SK-N-SH (cell line): ENCODE measurements around the gene MAN2A2.
A peak's percentile ranks its signal among the peaks of the same experiment; 100 is the strongest.

ENCODE experiments used
- CHD2 ChIP-seq: fragments of 150-350 bp; IDR thresholded peaks from 2 replicates; pipeline ENCODE4 v1.6.1; 2018; ENCODE audit warnings: low read length; ENCODE audit not compliant: partially characterized antibody
- EP300 ChIP-seq, 2 experiments: IDR thresholded peaks; 2 replicates each; pipeline versions ENCODE4 v1.4.0 to v1.6.1; 2012; ENCODE audit warnings: borderline replicate concordance in 1 of 2, low read depth in 1 of 2, low read length in 1 of 2
- EZH2phosphoT487 ChIP-seq: fragments of 200-600 bp; sonication (generic); IDR thresholded peaks from 2 replicates; pipeline ENCODE4 v1.6.1; 2017; ENCODE audit warnings: low read depth, mixed run types, mild to moderate bottlenecking, antibody characterized with exemption, moderate library complexity, borderline replicate concordance
- FOXM1 ChIP-seq: IDR thresholded peaks from 2 replicates; pipeline ENCODE4 v1.4.0; 2012; ENCODE audit warnings: low read depth, mild to moderate bottlenecking
- JUND ChIP-seq: IDR thresholded peaks from 2 replicates; pipeline ENCODE4 v1.4.0; 2012
- POLR2AphosphoS5 ChIP-seq: IDR thresholded peaks from 2 replicates; pipeline ENCODE4 v1.6.1; 2012; ENCODE audit warnings: low read depth, low read length
- TCF12 ChIP-seq: IDR thresholded peaks from 2 replicates; pipeline ENCODE4 v1.4.0; 2012
- YY1 ChIP-seq: IDR thresholded peaks from 2 replicates; pipeline ENCODE4 v1.4.0; 2012; ENCODE audit warnings: low read depth, mild to moderate bottlenecking
- TF ChIP-seq, protein P1 (sequence below): fragments of 200-600 bp; sonication (generic); IDR thresholded peaks from 2 replicates; pipeline ENCODE4 v1.6.1; 2017; ENCODE audit warnings: antibody characterized with exemption, mild to moderate bottlenecking, moderate library complexity
- TF ChIP-seq, protein P2 (sequence below): fragments of 150-350 bp; IDR thresholded peaks from 2 replicates; pipeline ENCODE4 v1.6.1; 2017; ENCODE audit warnings: antibody characterized with exemption, low read length, low read depth, borderline replicate concordance
- TF ChIP-seq, protein P3 (sequence below): IDR thresholded peaks from 2 replicates; pipeline ENCODE4 v1.6.1; 2012; ENCODE audit warnings: mild to moderate bottlenecking, low read depth, low read length, moderate library complexity

DNA sequence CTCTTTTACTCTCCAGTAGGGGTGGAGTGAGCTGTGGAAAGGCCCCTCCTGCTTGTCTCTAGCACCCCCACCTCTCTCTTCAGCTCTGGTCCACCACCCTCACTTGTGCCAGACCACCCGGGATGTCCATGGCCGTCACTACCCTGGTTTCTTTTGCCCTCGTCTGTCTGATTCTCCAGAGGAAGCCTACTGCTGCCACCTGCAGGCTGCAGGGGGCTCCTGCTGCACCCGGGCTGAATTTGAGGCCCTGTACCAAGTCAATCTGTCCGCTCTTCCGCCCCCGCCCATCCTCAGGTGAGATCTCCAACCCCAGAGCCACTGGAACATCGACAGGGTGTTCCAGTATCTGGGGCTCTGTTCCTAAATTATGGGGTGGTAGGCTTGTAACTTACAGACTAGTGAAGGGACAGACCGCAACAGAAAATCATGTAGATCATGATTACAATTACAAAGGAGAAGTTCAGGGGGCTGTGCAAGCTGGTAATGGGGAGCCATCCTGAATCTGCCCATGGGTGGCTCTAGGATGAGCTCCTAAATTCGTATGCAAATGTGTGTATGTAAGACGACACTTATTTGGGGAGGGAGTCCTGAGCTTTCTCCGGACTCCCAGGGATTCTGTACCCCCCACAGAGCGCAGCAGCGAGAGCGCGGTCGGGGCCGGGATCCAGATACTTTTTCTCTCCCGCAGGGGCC, 31.3 kb downstream of the MAN2A2 start:
- TF ChIP-seq, protein P1, sequence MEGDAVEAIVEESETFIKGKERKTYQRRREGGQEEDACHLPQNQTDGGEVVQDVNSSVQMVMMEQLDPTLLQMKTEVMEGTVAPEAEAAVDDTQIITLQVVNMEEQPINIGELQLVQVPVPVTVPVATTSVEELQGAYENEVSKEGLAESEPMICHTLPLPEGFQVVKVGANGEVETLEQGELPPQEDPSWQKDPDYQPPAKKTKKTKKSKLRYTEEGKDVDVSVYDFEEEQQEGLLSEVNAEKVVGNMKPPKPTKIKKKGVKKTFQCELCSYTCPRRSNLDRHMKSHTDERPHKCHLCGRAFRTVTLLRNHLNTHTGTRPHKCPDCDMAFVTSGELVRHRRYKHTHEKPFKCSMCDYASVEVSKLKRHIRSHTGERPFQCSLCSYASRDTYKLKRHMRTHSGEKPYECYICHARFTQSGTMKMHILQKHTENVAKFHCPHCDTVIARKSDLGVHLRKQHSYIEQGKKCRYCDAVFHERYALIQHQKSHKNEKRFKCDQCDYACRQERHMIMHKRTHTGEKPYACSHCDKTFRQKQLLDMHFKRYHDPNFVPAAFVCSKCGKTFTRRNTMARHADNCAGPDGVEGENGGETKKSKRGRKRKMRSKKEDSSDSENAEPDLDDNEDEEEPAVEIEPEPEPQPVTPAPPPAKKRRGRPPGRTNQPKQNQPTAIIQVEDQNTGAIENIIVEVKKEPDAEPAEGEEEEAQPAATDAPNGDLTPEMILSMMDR = peak; percentile 92
- TF ChIP-seq TCF12 = no peak
- TF ChIP-seq EP300 (IDR thresholded peaks at IDR 0.05; ENCODE audit: borderline replicate concordance in 1 of 2, low read depth in 1 of 2, low read length in 1 of 2) = no peak
- no peak for TF ChIP-seq YY1
- TF ChIP-seq, protein P2, sequence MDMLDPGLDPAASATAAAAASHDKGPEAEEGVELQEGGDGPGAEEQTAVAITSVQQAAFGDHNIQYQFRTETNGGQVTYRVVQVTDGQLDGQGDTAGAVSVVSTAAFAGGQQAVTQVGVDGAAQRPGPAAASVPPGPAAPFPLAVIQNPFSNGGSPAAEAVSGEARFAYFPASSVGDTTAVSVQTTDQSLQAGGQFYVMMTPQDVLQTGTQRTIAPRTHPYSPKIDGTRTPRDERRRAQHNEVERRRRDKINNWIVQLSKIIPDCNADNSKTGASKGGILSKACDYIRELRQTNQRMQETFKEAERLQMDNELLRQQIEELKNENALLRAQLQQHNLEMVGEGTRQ = no peak
- TF ChIP-seq, protein P3, sequence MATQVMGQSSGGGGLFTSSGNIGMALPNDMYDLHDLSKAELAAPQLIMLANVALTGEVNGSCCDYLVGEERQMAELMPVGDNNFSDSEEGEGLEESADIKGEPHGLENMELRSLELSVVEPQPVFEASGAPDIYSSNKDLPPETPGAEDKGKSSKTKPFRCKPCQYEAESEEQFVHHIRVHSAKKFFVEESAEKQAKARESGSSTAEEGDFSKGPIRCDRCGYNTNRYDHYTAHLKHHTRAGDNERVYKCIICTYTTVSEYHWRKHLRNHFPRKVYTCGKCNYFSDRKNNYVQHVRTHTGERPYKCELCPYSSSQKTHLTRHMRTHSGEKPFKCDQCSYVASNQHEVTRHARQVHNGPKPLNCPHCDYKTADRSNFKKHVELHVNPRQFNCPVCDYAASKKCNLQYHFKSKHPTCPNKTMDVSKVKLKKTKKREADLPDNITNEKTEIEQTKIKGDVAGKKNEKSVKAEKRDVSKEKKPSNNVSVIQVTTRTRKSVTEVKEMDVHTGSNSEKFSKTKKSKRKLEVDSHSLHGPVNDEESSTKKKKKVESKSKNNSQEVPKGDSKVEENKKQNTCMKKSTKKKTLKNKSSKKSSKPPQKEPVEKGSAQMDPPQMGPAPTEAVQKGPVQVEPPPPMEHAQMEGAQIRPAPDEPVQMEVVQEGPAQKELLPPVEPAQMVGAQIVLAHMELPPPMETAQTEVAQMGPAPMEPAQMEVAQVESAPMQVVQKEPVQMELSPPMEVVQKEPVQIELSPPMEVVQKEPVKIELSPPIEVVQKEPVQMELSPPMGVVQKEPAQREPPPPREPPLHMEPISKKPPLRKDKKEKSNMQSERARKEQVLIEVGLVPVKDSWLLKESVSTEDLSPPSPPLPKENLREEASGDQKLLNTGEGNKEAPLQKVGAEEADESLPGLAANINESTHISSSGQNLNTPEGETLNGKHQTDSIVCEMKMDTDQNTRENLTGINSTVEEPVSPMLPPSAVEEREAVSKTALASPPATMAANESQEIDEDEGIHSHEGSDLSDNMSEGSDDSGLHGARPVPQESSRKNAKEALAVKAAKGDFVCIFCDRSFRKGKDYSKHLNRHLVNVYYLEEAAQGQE = no peak
- TF ChIP-seq JUND = no peak
- TF ChIP-seq POLR2AphosphoS5 = no peak
- TF ChIP-seq EZH2phosphoT487 = no peak
- no peak for TF ChIP-seq FOXM1
- peak; percentile 33 for TF ChIP-seq CHD2
